ENCODE measurements around the gene RNMT.
"Not testable (repeated sequence)": the region's sequence is repeated elsewhere in the genome, so short reads cannot be mapped to it uniquely, and the experiment has no call there.

RNMT gene

DNA sequence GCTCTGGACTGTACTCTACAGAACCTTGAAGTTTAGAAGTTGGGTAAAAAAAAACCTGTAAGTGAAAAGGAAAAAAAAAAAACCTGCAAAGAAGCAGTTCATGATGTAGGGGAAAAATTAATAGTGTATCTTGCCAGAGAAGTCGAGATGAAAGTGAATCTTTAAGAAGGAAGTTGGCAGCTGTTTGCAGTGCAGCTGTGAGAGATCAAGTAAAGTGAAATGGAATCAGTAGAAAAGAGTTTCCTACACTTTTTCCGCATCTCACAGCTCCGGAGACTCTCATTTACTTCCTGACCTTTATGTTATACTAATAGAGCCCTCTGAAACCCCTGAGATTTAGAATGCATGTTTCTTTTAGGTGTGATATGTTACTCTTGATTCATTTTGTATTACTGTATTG is 19.2 kb downstream of the RNMT start:
- DNase-seq (ENCODE audit: low read depth) = no peak

DNA sequence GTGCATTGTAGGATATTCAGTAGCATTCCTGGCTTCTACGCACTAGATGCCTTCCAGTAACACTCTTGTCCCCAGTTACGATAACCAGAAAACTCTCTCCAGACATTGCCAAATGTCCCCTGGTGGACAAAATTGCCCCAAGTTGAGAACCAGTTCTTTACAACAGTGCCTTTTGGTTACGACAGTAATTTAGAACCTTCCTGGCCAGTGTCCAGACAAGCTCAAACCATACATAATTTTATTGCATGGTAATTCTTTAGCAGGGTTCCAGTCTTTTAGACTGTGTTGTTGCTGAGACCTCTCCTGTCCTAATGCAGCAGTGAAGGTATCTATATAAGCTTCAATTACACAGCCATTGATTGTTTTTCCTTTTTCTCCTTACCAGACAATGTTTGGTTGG is 20.2 kb downstream of the RNMT start:
- DNase-seq (ENCODE audit: low read depth) = no peak

DNA sequence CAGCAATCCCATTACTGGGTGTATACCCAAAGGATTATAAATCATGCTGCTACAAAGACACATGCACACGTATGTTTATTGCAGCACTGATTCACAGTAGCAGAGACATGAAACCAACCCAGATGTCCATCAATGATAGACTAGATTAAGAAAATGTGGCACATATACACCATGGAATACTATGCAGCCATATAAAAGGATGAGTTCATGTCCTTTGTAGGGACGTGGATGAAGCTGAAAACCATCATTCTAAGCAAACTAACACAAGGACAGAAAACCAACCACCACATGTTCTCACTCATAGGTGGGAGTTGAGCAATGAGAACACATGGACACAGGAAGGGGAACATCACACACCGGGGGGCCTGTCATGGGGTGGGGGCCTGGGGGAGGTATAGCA is 25.1 kb downstream of the RNMT start:
- not testable (repeated sequence) for DNase-seq (ENCODE audit: low read depth)

DNA sequence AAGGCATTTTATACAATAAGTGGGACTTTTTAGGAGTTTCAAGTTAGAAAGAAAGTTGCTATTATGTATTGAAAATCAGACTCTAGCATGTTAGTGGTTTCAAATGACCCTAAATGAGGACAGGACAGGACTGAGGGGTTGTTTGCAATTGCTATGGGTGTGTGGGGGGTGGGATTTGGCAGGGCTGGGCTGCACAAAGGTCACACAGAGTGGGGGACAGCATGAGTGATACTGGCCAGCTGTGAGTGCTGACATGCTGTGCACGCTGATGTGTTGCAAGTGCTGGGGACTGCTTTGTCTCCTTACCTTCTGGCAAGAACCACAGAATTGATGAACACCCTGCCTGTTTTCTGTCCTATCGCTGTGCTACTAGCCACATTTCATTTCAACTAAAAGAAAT is 29.8 kb downstream of the RNMT start:
- DNase-seq (ENCODE audit: low read depth) = no peak

DNA sequence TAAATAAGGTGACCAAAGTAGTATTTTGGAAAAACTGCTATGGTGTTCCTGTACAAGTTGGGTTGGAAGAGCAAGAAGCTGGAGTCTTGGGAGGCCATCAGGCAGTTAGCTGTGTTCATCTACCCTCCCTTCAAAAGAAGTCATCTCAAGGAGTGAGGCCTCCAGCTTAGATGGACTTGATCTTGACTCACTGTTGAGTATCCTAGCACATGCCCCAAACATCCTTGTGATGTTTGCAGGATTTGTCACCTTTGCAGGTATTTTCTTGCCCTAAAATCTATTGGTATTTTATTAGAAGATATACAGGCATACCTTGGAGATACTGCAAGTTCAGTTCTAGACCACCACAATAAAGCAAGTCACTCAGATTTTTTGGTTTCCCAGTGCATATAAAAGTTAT is 30.2 kb downstream of the RNMT start:
- no peak for DNase-seq (ENCODE audit: low read depth)

DNA sequence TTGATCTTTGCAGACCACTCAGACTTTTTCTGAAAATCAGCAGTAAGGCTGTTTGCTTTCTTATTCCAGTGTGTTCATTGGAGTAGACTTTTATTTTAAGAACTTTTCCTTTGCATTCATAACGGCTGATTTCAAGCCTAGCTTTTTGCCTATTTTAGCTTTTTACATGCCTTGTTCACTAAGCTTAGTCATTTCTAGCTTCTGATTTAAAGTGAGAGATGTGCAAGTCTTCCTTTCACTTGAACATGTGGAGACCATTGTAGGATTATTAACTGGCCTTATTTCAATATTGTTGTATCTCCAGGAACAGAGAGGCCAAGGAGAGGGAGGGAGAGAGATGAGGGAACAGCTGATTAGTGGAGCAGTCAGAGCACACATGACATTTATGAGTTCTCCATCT is 32.1 kb downstream of the RNMT start:
- DNase-seq (ENCODE audit: low read depth) = no peak

DNA sequence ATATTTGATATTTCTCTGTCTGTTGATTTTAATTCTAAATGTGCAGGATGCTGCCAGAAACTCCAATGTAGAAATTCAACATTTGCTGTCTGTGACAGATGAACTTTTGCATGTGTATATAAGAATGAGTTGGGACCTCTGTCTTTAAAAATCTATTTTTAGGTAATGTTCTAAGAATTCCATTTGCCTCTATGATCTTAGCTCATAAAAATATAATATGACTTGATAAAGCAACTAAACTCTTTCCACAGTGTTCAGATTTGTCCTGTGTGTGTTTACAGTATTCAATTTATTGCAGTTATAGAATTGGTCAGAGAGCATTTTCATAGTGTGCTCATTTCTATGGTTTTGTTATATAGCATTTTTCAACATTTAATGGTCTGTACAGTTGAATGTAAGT is 33.6 kb downstream of the RNMT start:
- DNase-seq (ENCODE audit: low read depth) = no peak

DNA sequence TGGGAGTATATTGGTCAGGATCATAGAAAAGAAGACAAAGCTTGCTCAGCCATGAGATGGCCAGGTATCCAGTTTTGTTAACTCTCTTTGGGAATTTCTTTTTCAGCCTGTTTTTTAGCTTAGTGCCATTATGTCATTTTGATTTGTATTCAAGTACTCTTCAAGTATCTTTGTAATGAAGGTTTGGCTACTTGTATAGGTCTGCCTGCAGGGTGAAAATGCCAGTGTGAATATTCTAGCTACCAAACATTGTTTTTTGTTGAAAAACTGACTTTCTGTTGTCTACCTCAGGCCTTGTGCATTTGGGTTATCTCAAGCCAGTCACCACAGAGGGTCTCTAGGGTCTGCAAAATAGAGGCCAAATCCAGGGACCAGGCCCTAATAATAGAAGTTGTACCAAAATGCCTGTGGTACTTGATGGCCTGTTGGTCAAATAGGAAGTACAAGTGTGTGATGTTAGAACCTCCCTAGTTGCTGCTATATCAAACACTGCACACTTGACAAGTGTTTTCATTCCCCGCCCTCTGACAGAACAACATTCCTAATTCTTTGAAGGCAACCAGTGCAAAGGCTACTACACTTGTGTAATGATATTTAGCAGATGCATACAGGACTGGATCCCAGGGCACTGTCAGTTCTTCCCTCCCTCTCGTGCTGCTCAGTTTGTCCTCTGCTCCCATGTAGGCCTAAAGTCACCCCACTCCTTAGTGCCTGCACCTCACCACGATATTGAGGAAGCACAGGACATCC is 36.4 kb downstream of the RNMT start:
- no peak for DNase-seq (ENCODE audit: low read depth)

DNA sequence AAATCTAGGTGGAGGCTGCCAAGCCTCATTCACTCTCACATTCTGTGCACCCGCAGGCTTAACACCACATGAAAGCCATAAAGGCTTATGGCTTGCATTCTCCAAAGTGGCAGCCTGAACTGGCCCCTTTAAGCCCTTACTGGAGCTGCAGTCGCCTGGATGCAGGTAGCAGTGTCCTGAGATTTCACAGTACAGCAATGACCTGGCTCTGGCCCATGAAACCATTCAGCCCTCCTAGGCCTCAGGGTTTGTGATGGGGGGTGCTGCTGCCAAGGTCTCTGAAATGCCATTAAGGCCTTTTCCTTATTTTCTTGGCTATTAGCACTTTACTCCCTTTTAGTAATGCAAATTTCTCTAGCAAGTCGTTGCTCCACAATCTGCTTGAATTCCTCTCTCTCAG is 48.6 kb downstream of the RNMT start:
- no peak for DNase-seq (ENCODE audit: low read depth)

DNA sequence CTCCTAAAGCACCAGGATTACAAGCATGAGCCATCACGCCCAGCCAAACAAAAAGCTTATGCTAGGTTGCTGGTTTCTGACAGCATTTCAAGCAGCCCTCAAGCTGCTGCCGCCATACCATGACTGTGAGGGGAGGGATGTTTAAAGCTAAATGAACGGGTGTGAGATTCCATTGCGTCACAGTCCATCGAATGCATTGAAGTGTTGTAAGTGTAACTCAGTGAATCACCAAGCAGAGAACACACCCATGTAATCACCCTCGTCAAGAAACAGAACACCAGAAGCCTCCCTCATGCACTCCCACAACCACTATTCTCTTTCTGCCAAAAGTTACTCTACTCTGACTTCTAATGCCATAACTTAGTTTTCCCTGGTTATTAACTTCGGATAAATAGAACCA is 64.7 kb downstream of the RNMT start:
- DNase-seq (ENCODE audit: low read depth) = no peak

DNA sequence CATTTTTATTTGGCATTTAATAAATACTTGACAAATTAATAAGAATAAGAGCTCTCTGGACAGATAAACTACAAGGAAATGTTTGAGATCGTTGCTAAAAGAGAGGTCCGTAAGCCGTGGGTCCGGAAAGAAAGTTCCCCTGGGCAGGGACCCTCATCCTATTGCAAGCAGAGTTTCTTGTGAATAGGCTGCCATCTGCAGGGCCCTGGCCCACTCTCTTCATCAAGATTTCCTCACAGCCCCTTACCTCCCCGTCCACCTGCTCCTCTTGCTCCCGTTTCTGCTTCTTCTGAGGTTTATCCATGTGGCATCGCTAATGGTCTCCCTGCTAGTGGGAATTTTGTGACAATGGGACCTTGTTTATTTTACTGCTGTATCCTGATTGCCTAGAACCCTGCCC is 67.3 kb downstream of the RNMT start:
- no peak for DNase-seq (ENCODE audit: low read depth)

DNA sequence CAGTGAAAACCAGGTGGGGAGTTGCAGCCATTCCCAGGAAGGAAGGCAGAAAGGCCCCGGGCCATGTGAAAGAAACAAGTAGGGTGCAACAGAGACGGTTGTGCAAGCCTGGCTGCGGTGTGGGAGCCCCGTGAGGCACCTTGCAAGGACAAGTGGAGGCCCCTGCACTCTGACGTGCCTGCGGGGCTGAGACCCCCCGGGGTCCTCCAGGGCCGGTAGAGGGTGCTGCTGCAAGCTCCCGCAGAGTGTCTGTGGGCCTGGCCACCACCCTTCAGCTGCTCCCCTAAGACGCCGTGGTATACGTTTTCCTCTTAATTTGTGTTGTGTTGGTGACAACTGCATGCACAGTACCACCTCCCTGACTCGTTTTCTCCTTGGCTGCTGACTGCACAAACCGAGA is 70.0 kb downstream of the RNMT start:
- no peak for DNase-seq (ENCODE audit: low read depth)

DNA sequence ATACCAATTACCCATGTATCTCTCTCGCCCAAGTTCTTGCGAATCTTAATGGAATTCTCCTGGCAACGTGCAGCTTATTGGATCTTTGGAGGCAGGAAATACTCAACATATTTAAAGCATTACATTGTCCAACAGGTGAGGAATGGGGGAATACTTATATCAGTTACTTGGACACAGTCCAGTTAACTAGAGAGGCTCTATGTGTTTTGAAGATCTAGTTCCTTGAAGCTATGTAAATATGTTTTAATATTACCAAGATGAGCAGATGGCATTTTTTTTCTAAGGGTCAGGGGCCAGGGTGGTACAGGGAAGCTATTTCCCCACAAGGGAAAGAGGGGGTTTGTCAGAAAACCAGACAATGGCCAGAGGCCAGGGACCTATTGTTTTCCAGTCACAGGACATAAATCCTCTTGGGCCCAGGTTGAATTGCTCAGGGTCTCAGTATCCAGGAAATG is 70.7 kb downstream of the RNMT start:
- peak; percentile 83 for DNase-seq (ENCODE audit: low read depth)

DNA sequence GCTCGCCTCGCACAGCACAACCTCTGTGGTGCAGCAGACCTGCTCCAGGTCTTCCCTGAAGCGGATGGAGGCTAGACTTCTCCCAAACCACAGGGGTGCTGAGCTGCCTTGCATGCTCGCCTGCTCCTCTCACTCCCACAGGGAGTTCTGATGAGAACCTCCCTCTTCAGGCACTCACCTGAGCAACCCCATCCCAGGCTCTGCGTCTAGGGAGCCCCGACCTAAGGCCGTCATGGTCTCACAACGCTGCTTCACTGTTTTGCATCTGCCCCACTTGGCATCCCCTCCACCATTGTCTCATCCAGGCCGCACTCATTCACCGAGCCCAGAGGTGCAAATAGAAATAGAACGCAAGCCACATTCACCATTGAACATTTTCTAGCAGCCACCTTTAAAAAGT is 72.9 kb downstream of the RNMT start:
- no peak for DNase-seq (ENCODE audit: low read depth)

DNA sequence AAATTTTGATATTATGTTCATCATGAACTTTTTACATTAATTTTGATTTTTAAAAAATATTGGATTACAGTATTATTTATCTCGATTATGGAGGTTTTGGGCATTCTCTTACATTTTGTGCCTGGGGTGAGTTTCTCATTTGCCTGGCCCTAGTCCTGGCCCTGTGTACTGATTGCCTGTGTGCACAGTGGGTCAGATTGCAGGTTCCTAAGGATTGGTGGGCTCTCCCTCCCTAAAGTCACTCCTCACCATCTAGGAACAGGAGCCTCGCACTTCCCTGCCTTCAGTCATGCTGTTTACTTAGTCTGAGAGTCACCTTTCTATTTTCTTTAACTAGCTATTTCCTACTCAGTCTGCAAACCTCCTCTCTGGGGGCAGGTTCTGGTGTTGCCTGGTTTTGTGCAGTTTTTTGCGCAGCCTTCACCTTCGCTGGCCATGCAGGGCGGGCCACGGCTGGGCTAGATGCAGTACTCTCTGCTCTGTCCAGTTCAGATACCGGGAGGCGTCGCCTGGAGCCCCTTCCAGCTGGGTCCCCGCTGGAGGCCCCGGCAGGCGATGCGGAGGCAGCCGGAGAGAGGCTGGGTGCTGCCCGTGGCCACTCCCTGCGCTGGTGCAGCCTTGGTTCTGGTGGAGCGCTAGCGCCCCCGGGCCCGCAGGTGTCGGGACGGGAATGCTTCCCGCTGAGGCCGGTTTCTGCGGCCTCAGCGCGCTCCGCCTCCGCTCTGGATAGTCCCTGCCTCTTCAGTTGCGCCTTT is 74.2 kb downstream of the RNMT start:
- no peak for DNase-seq (ENCODE audit: low read depth)

DNA sequence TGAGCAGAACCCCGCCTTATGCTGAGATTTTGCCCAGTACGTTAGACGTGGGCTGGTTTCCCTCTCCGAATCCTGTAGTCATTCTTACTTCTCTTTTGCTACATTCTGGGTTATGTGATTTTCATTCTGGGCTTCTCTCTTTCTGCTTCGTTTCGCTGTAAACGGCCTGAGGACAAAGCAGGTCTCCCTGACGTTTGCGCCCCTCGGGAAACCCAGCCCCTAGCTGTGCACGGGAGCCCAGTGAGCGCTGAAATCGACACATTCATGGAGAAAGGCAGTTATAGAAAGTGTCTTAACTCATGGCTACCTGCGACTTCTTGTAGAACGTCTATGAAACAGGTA is 74.8 kb downstream of the RNMT start:
- DNase-seq (ENCODE audit: low read depth) = no peak

DNA sequence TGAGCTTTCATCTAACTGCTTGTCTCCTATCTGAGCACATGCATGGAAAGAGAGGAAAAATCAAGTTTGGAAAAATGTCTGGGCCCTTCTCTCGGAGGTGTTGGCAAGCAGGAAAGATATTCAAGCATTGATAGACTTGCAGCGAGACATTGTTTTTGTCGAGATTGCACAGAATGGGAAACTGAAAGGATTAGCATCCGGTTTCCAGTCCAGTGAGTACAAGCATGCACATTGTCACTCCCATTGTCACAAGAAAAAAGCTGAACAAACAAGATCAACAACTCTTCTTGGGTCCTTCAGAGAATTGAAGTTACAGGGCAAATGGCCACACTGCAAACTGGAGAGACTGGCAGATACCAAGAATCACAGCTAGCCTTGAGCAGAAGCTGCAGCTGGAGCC is 77.8 kb downstream of the RNMT start:
- DNase-seq (ENCODE audit: low read depth) = no peak

DNA sequence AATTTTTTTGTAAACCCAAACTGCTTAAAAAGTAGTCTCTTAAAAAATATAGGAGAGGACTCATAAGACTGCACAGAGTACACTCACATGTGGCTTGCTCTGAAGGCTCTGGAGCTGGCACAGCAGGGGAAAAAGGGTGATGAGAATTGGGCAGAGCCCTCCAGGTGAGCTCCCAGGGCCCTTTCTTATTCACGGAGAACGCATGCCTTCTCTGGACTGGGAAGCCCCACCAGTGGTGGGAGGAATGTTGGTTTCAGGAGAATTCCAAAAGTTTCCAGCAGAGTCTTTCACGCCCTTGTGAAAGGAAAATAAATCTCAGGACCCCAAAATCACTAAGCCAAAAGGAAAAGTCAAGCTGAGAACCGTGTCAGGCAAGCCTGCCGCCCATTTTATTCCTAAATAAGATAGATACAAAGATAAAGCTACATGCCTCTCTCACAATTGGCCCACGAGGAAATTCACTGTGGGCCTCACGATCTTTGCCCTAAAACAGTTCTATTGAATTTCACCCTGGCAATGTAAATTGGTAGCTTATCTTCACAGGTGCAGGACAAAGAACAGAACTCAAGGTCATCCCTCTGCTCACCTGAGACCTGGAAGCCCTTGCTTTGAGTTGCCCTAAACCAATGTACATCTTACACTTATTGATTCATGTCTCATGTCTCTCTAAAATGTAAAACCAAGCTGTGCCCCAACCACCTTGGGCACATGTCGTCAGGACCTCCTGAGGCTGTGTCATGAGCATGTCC is 82.0 kb downstream of the RNMT start:
- DNase-seq (ENCODE audit: low read depth) = no peak

DNA sequence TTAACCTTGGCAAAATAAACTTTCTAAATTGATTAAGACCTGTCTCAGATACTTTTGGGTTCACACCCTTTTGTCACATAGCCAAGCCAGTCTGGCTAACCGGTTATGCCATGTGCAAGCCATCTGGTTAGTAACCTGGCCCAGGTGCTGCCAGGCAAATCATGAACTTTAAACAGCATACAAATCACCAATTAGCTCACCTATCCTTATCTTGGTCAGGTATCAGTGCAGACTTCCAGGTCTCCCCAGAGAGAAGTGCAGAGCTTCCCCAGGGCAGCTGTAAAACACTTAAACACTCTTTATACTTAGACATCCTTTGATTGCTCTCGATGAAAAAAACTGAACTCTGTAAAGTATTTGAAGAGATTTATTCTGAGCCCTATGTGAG is 82.6 kb downstream of the RNMT start:
- DNase-seq (ENCODE audit: low read depth) = no peak

DNA sequence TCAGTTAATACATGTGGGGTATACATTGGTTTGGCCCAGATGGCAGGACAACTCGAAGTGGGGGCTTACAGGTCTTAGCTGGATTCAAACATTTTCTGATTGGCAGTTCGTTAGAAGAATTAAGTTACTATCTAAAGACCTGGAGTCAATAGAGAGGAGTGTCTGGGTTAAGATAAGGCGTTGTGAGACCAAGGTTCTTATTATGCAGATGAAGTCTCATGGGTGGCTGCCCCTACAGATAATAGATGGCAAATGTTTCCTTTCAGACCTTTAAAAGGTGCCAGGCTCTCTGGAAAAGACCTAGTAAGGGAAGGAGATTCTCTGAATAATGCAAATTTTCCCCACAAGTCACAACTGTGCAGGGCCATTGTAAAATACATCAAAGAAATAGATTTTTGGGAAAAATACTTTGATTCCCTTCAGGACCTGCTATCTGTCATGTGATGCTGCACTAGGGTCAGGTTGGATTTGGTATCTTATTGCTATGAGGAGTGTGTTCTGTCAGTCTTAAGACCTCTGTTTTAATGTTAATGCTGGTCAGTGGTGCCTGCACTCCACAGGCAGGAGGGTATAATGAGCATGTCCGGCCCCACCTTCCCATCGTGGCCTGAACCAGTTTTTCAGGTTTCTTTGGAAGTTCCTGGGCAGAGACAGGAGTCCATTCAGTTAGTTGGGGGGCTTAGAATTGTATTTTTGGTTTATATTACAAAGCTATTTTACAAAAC is 83.2 kb downstream of the RNMT start:
- no peak for DNase-seq (ENCODE audit: low read depth)

DNA sequence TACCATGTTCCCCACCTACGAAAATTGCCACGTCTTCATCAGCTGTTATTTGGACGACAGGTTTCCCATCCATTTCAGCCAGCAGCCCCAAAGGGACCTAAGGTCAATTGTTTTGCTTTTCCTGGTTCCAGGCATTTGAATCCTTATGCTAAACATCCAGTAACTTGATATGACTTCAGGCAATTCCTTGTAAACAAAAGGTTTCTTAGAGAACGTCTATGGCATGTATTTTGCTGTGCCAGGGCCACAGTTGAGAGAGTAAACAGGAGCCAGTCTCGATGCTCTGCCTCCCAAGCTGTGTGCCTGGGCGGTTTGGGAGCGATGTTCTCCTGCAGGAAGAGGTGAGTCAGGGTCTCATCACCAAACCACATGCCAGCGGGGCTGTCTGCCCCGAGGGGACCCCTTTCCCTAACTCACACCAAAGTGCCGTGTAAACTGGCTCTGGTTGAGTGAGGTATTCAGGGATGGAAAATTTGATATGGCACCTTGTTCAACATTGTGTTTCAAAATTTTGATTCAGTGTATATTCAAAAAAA is 84.5 kb downstream of the RNMT start:
- DNase-seq (ENCODE audit: low read depth) = no peak

DNA sequence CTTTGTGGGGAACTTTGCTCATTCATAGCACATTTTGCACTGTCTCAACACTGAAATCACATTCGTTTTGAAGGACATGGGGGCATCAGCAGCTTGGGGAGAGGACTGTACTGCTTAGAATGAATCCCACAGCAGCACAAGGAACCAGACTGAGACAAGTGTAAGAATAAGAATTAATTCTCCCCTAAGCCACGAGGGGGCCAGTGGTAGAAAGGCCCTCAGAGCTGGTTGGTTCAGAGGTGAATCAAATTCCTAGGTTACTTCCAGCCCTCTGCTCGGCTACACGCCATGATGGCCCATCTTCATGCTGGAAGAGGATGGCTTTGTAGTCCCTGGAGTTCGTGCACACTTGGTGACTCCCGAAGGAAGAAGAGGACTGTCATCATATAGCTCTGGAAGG is 85.5 kb downstream of the RNMT start:
- no peak for DNase-seq (ENCODE audit: low read depth)
